GM10248 (cell line): ENCODE results near the gene LARP7.
"Not testable (repeated sequence)": the region's sequence is repeated elsewhere in the genome, so short reads cannot be mapped to it uniquely, and the experiment has no call there.

ENCODE experiments used
- CTCF ChIA-PET: fragments of 300-600 bp; sonication (Branson Sonifier 250); formaldehyde crosslinking; extraction: SDS; loops from one replicate; lab custom pipeline; 2021; ENCODE audit warnings: antibody characterized with exemption; lab: Yijun Ruan, JAX
- POLR2A ChIA-PET: fragments of 350-650 bp; sonication (Branson Sonifier 250); formaldehyde crosslinking; extraction: SDS; loops from one replicate; lab custom pipeline; 2020; ENCODE audit warnings: antibody characterized with exemption; lab: Yijun Ruan, JAX
- DNase-seq: peaks from one replicate; pipeline ENCODE4 v3.0.0; 2012; ENCODE audit errors: extremely low spot score
- CTCF ChIP-seq: IDR thresholded peaks from 2 replicates; pipeline ENCODE4 v1.5.1; 2012; ENCODE audit warnings: mild to moderate bottlenecking, low read depth; ENCODE audit errors: extremely low read depth, missing control alignments, control extremely low read depth

LARP7 gene

GRCh38 chr4:112649055-112649408 lies 12.1 kb downstream of the LARP7 start:
- ChIA-PET CTCF (interaction anchor here (1.0 to 1.6 kb wide), 2 partner anchors 114 to 116 kb away, joined by 3 to 6 read pairs; no protein-coding TSS in a partner anchor), POLR2A (no interaction called here)
- DNase-seq: no peak
- no peak for TF ChIP-seq CTCF

GRCh38 chr4:112650332-112650731 lies 13.4 kb downstream of the LARP7 start:
- ChIA-PET POLR2A (no interaction called here), CTCF (no interaction called here)
- no peak for DNase-seq
- TF ChIP-seq CTCF: no peak

GRCh38 chr4:112651641-112652040 lies 14.7 kb downstream of the LARP7 start:
- DNase-seq: no peak
- ChIA-PET CTCF (no interaction called here), POLR2A (no interaction called here)
- no peak for TF ChIP-seq CTCF

GRCh38 chr4:112652216-112652615 lies 15.3 kb downstream of the LARP7 start:
- CTCF ChIA-PET: no interaction called here
- TF ChIP-seq CTCF: no peak
- POLR2A ChIA-PET: no interaction called here
- DNase-seq: no peak

GRCh38 chr4:112655270-112655669 lies 18.3 kb downstream of the LARP7 start:
- POLR2A ChIA-PET: no interaction called here
- no peak for TF ChIP-seq CTCF
- no peak for DNase-seq
- CTCF ChIA-PET: interaction anchor here (1.3 to 3.2 kb wide), 7 partner anchors 10 to 279 kb away, joined by 3 to 14 read pairs (median 6); no protein-coding TSS in a partner anchor

GRCh38 chr4:112656115-112656514 lies 19.2 kb downstream of the LARP7 start:
- DNase-seq, POLR2A ChIA-PET: not testable (repeated sequence)
- CTCF ChIA-PET: interaction anchor here (1.3 to 3.2 kb wide), 6 partner anchors 10 to 109 kb away, joined by 3 to 14 read pairs (median 6); no protein-coding TSS in a partner anchor

- POLR2A ChIA-PET: no interaction called here
Observed at GRCh38 chr4:112664611-112665010, 27.7 kb downstream of the LARP7 start.

More at GRCh38 chr4:112664611-112665010, 27.7 kb downstream of the LARP7 start:
- CTCF ChIA-PET: no interaction called here
- no peak for TF ChIP-seq CTCF
- no peak for DNase-seq
